Renal cortex interstitium (tissue), 11 donors: ENCODE measurements around the gene BCL3. TPM values are rescaled to one million over a fixed set of nuclear protein-coding genes. Genes with fewer than 3 reads are reported as not detected.
"Not testable (repeated sequence)": the region's sequence is repeated elsewhere in the genome, so short reads cannot be mapped to it uniquely, and the experiment has no call there.

ENCODE experiments used
- DNase-seq, 11 donors: peaks; one replicate each; pipeline ENCODE4 v3.0.0-alpha.2; 2013; ENCODE audit warnings: low read depth in 9 of 11, low spot score in 4 of 11; ENCODE audit errors: extremely low read depth in 1 of 11
- polyA plus RNA-seq, 3 donors: library from polyadenylated mRNA; unstranded; fragments of 120-200 nt; gene quantifications; one replicate each; pipeline ENCODE4 v1.2.1, GENCODE V29; 2013; ENCODE audit not compliant: insufficient read length in 3 of 3

BCL3 gene
- polyA plus RNA-seq, 3 donors, result 4.4 to 14.3 (median 9.0) TPM

DNA sequence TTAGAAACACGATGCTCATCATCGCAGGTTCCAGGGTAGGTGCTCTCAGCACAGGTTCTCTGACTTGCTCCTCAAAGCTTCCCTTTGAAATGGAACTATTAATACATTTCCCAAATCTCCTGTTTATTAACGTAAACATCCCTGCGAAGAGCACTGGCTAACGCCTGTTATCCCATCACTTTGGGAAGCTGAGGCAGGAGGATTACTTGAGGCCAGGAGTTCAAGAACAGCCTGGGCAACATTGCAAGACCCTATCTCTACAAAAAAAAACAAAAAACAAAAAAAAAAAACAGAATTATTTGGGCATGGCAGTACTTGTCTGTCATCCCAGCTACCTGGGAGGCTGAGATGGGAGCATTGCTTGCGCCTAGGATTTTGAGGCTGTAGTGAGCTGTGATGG is 30.9 kb upstream of the BCL3 start:
- no peak for DNase-seq

- peak; percentile 68 to 93 (median 81) for DNase-seq
Measured at GRCh38 chr19:44718441-44719261, 29.9 kb upstream of the BCL3 start.

DNA sequence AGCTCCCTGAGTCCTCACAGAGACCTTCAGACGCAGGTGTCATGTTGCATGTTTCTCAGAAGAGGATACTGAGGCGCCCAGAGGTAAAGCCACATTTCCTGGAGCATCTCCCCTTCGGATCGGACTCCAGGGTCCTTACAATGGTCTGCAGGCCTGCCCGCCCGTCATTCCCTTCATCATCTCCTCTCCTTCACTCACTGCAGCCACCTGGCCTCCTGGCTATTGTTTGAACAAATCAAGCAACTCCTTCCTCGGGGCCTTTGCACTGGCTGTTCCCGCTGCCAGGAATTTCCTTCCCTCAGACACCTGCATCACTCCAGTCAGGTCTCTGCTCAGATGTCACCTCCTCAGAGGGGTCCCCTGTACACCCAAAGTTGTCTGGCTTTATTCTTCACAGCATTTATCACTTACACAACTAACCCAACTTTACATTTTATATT is 29.2 kb upstream of the BCL3 start:
- DNase-seq, result no peak

DNA sequence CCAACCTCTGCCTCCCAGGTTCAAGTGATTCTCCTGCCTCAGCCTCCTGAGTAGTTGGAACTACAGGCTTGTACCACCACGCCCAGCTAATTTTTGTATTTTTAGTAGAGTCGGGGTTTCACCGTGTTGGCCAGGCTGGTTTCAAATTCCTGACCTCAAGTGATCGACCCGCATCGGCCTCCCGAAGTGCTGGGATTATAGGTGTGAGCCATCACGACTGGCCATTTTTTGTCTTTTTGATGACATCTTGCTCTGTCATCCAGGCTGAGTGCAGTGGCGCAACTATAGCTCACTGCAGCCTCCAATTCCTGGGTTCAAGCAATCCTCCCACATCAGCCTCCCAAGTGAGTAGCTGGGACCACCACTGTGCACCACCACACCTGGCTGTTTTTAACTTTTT is 28.1 kb upstream of the BCL3 start:
- DNase-seq, result not testable (repeated sequence)

DNA sequence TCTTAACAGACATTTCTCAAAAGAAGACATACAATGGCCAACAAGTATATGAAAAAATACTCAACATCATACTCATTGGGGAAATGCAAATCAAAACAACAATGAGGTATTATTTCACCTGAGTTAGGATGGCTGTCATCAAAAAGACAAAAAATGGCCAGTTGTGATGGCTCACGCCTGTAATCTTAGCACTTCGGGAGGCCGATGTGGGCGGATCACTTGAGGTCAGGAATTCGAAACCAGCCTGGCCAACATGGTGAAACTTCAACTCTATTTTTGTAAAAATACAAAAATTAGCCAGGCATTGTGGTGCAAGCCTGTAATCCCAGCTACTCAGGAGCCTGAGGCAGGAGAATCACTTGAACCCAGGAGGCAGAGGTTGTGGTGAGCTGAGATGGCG is 27.6 kb upstream of the BCL3 start:
- DNase-seq, result no peak

GRCh38 chr19:44721369-44721768 is 27.1 kb upstream of the BCL3 start:
- DNase-seq, result not testable (repeated sequence)

- DNase-seq, result no peak
Measured at GRCh38 chr19:44722131-44723121, 26.1 kb upstream of the BCL3 start.

GRCh38 chr19:44723299-44723951 is 25.1 kb upstream of the BCL3 start:
- DNase-seq, result no peak

GRCh38 chr19:44723952-44724319 is 24.6 kb upstream of the BCL3 start:
- peak in 7 of 11 donors; percentile 55 to 75 (median 66) for DNase-seq

DNA sequence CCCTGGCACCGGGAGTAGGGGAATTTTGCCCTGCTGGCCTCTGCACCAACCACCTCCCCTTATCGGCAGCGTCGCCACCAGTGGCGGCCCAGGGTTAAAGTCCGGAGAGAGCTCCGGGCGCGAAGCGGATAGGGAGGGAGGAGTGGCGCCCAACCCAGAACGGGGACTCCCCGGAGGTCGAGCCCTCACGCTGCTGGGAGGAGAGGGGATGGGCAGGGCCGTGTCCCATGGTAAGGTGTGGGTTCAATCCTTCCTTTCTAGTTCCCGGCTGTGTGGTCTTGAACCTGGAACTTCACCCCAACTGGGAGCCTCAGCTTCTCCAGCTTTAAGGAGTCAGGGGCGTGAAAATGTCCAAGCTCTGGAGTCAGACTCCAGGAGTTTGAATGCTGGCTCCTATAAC is 23.3 kb upstream of the BCL3 start:
- no peak for DNase-seq

- no peak for DNase-seq
Measured at GRCh38 chr19:44725684-44726083, 22.8 kb upstream of the BCL3 start.

GRCh38 chr19:44726465-44726864 is 22.0 kb upstream of the BCL3 start:
- no peak for DNase-seq

GRCh38 chr19:44728178-44728577 is 20.3 kb upstream of the BCL3 start:
- no peak for DNase-seq

DNA sequence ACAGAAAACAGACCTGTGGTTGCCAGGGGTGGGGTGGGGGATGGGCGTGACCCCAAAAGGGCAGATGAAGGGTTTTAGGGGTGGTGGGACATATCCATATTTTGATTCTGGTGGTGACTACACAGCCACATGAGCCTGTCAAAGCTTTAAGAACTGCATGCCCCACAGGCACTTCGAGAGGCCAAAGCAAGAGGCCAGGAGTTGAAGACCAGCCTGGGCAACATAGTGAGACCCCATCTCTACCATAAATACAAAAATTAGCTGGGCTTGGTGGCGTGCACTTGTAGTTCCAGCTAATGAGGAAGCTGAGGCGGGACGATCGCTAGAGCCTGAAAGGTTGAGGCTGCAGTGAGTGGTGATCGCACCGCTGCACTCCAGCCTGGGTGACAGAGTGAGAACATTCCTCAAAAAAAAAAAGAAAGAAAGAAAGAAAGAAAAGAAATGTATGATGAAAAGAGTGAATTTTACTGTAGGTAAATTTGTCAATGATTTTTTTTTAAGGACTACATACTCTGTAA is 18.9 kb upstream of the BCL3 start:
- DNase-seq, result no peak

- DNase-seq, result no peak
Measured at GRCh38 chr19:44731081-44731480, 17.4 kb upstream of the BCL3 start.

DNA sequence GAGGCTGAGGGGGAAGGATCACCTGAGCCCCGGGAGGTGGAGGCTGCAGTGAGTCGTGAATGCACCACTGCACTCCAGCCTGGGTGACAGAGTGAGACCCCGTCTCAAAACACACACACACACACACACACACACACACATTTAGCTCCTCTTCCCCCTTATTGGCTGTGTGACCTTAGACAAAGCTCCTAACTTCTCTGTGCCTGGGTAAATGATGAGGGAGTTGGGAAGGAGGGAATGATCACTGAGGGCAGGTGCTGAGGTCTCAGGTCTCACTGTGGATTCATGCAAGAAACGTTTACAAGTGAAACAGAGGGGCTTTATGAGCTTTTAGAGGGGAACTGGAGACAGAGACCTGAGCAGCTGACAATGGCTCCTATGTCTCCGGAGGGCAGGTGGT is 16.9 kb upstream of the BCL3 start:
- DNase-seq, result no peak

GRCh38 chr19:44732235-44733014 is 16.1 kb upstream of the BCL3 start:
- no peak for DNase-seq

DNA sequence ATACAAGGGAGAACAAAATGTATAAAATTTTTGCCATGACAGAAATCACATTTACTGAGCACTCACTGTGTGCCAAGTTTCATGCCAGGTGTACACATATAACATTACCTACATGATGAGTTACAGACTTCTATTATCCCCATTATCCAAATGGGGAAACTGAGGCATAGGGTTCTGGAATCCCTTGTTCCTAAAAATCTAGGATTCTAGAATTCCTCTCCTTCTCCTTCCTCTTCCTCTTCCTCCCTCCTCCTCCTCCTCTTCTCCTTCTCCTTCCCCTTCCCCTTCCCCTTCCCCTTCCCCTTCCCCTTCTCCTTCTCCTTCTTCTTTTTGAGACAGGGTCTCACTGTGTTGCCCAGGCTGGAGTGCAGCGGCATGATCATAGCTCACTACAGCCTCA is 14.2 kb upstream of the BCL3 start:
- no peak for DNase-seq

DNA sequence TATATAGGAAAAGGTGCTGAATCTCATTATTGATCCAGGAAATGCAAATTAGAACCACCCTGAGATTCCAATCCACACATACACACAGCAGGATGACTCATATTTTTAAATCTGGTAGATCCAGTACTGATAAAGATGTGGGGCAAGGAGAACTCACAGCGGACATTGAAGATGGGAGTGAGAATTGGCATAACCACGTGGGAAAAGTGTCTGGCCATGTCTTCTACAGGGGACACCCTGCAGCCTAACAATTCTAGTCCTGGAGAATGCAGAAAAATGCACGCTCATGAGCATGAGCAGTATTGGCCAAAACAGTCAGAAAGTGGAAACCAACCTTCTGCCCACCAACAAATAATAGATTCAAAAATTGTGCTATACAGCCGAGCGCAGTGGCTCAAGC is 13.5 kb upstream of the BCL3 start:
- DNase-seq, result no peak
